HepG2 (cell line): ENCODE measurements around the gene PCTP. TPM values are rescaled to one million over a fixed set of nuclear protein-coding genes. Genes with fewer than 3 reads are reported as not detected.

Experiments
- CCAR2 ChIP-seq: fragments of 200-400 bp; formaldehyde crosslinking; optimal IDR thresholded peaks from 2 replicates; pipeline ENCODE3; 2018; ENCODE audit warnings: low read depth, mild to moderate bottlenecking, low read length, moderate library complexity
- CCDC6 ChIP-seq: sonication (generic); formaldehyde crosslinking; IDR thresholded peaks from 2 replicates; pipeline ENCODE4 v1.8.1; 2022; ENCODE audit warnings: mild to moderate bottlenecking, missing genetic modification reagents, moderate library complexity
- DZIP1 ChIP-seq: sonication (generic); formaldehyde crosslinking; IDR thresholded peaks from 2 replicates; pipeline ENCODE4 v1.5.0; 2020; ENCODE audit warnings: mild to moderate bottlenecking, missing genetic modification reagents
- EEA1 ChIP-seq: sonication (generic); formaldehyde crosslinking; IDR thresholded peaks from 2 replicates; pipeline ENCODE4 v1.5.1; 2020; ENCODE audit warnings: mild to moderate bottlenecking, missing genetic modification reagents, borderline replicate concordance
- EHMT2 ChIP-seq: fragments of 200-600 bp; sonication (generic); IDR thresholded peaks from 2 replicates; pipeline ENCODE4 v1.7.0; 2017; ENCODE audit warnings: antibody characterized with exemption, low read depth, low read length, borderline replicate concordance
- GMEB2 ChIP-seq: IDR thresholded peaks from 2 replicates; pipeline ENCODE4 v1.6.1; 2016; ENCODE audit warnings: missing biosample characterization, missing genetic modification reagents, low read depth
- HIVEP1 ChIP-seq: sonication (generic); formaldehyde crosslinking; IDR thresholded peaks from 2 replicates; pipeline ENCODE4 v1.4.0; 2020; ENCODE audit warnings: mild to moderate bottlenecking, missing genetic modification reagents
- HMG20B ChIP-seq: conservative IDR thresholded peaks from 2 replicates; pipeline ENCODE4 v1.6.1; 2016; ENCODE audit warnings: missing genetic modification reagents, missing compliant biosample characterization
- HNF4G ChIP-seq, 2 experiments: sonication (generic) in 1 of 2; formaldehyde crosslinking in 1 of 2; IDR thresholded peaks; 2 replicates each; pipeline versions ENCODE4 v1.4.0 to v1.6.1; 2011 to 2020; ENCODE audit warnings: borderline replicate concordance in 2 of 2, low read depth in 2 of 2, mild to moderate bottlenecking in 2 of 2, low read length in 1 of 2, missing genetic modification reagents in 1 of 2, moderate library complexity in 1 of 2
- MYC ChIP-seq: sonication (generic); formaldehyde crosslinking; IDR thresholded peaks from 2 replicates; pipeline ENCODE4 v1.9.0; 2021; ENCODE audit warnings: missing genetic modification reagents, borderline replicate concordance
- NKX3-1 ChIP-seq: sonication (generic); formaldehyde crosslinking; IDR thresholded peaks from 2 replicates; pipeline ENCODE4 v1.5.0; 2020; ENCODE audit warnings: missing genetic modification reagents
- PPARG ChIP-seq: conservative IDR thresholded peaks from 2 replicates; pipeline ENCODE4 v1.6.1; 2016; ENCODE audit warnings: missing biosample characterization, missing genetic modification reagents
- REXO4 ChIP-seq: sonication (generic); formaldehyde crosslinking; IDR thresholded peaks from 2 replicates; pipeline ENCODE4 v1.8.0; 2022; ENCODE audit warnings: missing genetic modification reagents, mild to moderate bottlenecking, borderline replicate concordance
- RFXANK ChIP-seq: IDR thresholded peaks from 2 replicates; pipeline ENCODE4 v1.6.1; 2016
- SMAD9 ChIP-seq: sonication (generic); formaldehyde crosslinking; IDR thresholded peaks from 2 replicates; pipeline ENCODE4 v1.5.1; 2020; ENCODE audit warnings: mild to moderate bottlenecking, missing genetic modification reagents
- TMF1 ChIP-seq: sonication (generic); formaldehyde crosslinking; IDR thresholded peaks from 2 replicates; pipeline ENCODE4 v1.8.1; 2022; ENCODE audit warnings: low read depth, missing genetic modification reagents
- TOE1 ChIP-seq: sonication (generic); formaldehyde crosslinking; IDR thresholded peaks from 2 replicates; pipeline ENCODE4 v1.4.0; 2020; ENCODE audit warnings: mild to moderate bottlenecking, missing genetic modification reagents
- ZBTB37 ChIP-seq: sonication (generic); formaldehyde crosslinking; IDR thresholded peaks from 2 replicates; pipeline ENCODE4 v1.4.0; 2020; ENCODE audit warnings: mild to moderate bottlenecking, missing genetic modification reagents
- ZFP41 ChIP-seq: sonication (generic); formaldehyde crosslinking; IDR thresholded peaks from 2 replicates; pipeline ENCODE4 v1.4.0; 2020; ENCODE audit warnings: mild to moderate bottlenecking, missing genetic modification reagents, borderline replicate concordance
- ZFP62 ChIP-seq: sonication (generic); formaldehyde crosslinking; IDR thresholded peaks from 2 replicates; pipeline ENCODE4 v1.4.0; 2020; ENCODE audit warnings: missing genetic modification reagents
- ZNF446 ChIP-seq: sonication (generic); formaldehyde crosslinking; IDR thresholded peaks from 2 replicates; pipeline ENCODE4 v1.5.0; 2020; ENCODE audit warnings: mild to moderate bottlenecking, missing genetic modification reagents
- ZNF746 ChIP-seq: sonication (generic); formaldehyde crosslinking; IDR thresholded peaks from 2 replicates; pipeline ENCODE4 v1.8.0; 2022; ENCODE audit warnings: mild to moderate bottlenecking, missing genetic modification reagents
- ZNF761 ChIP-seq: sonication (generic); formaldehyde crosslinking; conservative IDR thresholded peaks from 2 replicates; pipeline ENCODE4 v1.4.0; 2020; ENCODE audit warnings: mild to moderate bottlenecking, missing genetic modification reagents
- ZSCAN9 ChIP-seq: IDR thresholded peaks from 2 replicates; pipeline ENCODE4 v1.6.1; 2016; ENCODE audit warnings: borderline replicate concordance
- polyA plus RNA-seq, 8 experiments: library from polyadenylated mRNA; depleted of rRNA in 3 of 8; stranded (reverse) in 7 of 8; unstranded in 1 of 8; fragments of >200 nt; fragmentation: Illumina TruSeq in 4 of 8; extraction: Trizol in 4 of 8; gene quantifications; 2 replicates each; pipeline versions ENCODE4 v1.2.1 to v1.2.3, GENCODE V29; 2011 to 2016; ENCODE audit warnings: low read depth in 4 of 8, missing spikeins in 1 of 8, mixed read lengths in 1 of 8; ENCODE audit not compliant: insufficient read depth in 1 of 8
- total RNA-seq, 5 experiments: library from RNA; depleted of rRNA; stranded (reverse); fragments of >200 nt; fragmentation: Illumina TruSeq; extraction: Trizol; gene quantifications; 2 replicates each; pipeline ENCODE4 v1.2.3, GENCODE V29; 2016; ENCODE audit warnings: low read depth in 1 of 5

Gene PCTP
- total and polyA plus RNA-seq, 2 of the 13 experiments (the other 11 are each of a cell fraction or from before 2014, with no cell fraction given): 37.1 to 50.7 TPM

GRCh38 chr17:55750750-55751657, at the start of gene PCTP (continued):
- TF ChIP-seq HMG20B (0 out of 2 replicates have a peak, but pooled peaks have one; percentile 37), ZSCAN9 (CRISPR knock-in tag) (peak; percentile 76; the same call in 1 of the 2 replicates), ZFP41 (CRISPR knock-in tag) (peak; percentile 86; the same call in 1 of the 2 replicates), ZNF446 (CRISPR knock-in tag) (peak; percentile 53; the same call in 1 of the 2 replicates), ZBTB37 (CRISPR knock-in tag) (no peak), DZIP1 (CRISPR knock-in tag) (0 out of 2 replicates have a peak, but pooled peaks have one; percentile 70), REXO4 (CRISPR knock-in tag) (0 out of 2 replicates have a peak, but pooled peaks have one; percentile 36), RFXANK (CRISPR knock-in tag) (no peak), MYC (CRISPR knock-in tag) (peak; percentile 66; the same call in 1 of the 2 replicates), ZNF746 (0 out of 2 replicates have a peak, but pooled peaks have one; percentile 60), ZFP62 (CRISPR knock-in tag) (no peak), HIVEP1 (peak; percentile 97), NKX3-1 (CRISPR knock-in tag) (0 out of 2 replicates have a peak, but pooled peaks have one; percentile 47), EEA1 (CRISPR knock-in tag) (0 out of 2 replicates have a peak, but pooled peaks have one; percentile 80), TOE1 (CRISPR knock-in tag) (0 out of 2 replicates have a peak, but pooled peaks have one; percentile 69), PPARG (CRISPR knock-in tag) (0 out of 2 replicates have a peak, but pooled peaks have one; percentile 76), TMF1 (CRISPR knock-in tag) (no peak), HNF4G (IDR thresholded peaks at IDR 0.05; ENCODE audit: borderline replicate concordance, low read depth, low read length) (no peak), HNF4G (CRISPR knock-in tag; IDR thresholded peaks at IDR 0.05; ENCODE audit: borderline replicate concordance, low read depth) (0 out of 2 replicates have a peak, but pooled peaks have one; percentile 61), SMAD9 (CRISPR knock-in tag) (no peak), ZNF761 (CRISPR knock-in tag) (no peak), CCAR2 (no peak), GMEB2 (no peak), EHMT2 (no peak), CCDC6 (CRISPR knock-in tag) (peak; percentile 91)
